ENCODE results near the gene ZDHHC18.

The ZDHHC18 gene, protein sequence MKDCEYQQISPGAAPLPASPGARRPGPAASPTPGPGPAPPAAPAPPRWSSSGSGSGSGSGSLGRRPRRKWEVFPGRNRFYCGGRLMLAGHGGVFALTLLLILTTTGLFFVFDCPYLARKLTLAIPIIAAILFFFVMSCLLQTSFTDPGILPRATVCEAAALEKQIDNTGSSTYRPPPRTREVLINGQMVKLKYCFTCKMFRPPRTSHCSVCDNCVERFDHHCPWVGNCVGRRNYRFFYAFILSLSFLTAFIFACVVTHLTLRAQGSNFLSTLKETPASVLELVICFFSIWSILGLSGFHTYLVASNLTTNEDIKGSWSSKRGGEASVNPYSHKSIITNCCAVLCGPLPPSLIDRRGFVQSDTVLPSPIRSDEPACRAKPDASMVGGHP

GRCh38 chr1:26826261-26827105, at the start of gene ZDHHC18:
TSS of gene ZDHHC18 (plus strand) at chr1:26826688. CDS start at chr1:26826805, 117 bp downstream.
- peak; percentile 84 for DNase-seq

DNA sequence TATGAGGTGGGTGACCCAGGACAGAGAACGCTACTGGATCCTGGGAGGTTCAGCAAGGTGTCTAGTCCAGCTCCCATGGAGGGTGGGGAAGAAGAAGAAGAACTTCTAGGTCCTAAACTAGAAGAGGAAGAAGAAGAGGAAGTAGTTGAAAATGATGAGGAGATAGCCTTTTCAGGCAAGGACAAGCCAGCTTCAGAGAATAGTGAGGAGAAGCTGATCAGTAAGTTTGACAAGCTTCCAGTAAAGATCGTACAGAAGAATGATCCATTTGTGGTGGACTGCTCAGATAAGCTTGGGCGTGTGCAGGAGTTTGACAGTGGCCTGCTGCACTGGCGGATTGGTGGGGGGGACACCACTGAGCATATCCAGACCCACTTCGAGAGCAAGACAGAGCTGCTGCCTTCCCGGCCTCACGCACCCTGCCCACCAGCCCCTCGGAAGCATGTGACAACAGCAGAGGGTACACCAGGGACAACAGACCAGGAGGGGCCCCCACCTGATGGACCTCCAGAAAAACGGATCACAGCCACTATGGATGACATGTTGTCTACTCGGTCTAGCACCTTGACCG, 47.3 kb upstream of the ZDHHC18 start:
- DNase-seq = no peak

DNA sequence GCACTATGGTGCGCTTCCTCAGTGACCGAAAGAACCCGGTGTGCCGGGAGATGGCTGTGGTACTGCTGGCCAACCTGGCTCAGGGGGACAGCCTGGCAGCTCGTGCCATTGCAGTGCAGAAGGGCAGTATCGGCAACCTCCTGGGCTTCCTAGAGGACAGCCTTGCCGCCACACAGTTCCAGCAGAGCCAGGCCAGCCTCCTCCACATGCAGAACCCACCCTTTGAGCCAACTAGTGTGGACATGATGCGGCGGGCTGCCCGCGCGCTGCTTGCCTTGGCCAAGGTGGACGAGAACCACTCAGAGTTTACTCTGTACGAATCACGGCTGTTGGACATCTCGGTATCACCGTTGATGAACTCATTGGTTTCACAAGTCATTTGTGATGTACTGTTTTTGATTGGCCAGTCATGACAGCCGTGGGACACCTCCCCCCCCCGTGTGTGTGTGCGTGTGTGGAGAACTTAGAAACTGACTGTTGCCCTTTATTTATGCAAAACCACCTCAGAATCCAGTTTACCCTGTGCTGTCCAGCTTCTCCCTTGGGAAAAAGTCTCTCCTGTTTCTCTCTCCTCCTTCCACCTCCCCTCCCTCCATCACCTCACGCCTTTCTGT, 46.0 kb upstream of the ZDHHC18 start:
- DNase-seq = no peak

- DNase-seq = no peak
These were observed 45.2 kb upstream of the ZDHHC18 start for GRCh38 chr1:26781206-26781825.

- no peak for DNase-seq
These were observed 43.8 kb upstream of the ZDHHC18 start for GRCh38 chr1:26782521-26783212.

DNA sequence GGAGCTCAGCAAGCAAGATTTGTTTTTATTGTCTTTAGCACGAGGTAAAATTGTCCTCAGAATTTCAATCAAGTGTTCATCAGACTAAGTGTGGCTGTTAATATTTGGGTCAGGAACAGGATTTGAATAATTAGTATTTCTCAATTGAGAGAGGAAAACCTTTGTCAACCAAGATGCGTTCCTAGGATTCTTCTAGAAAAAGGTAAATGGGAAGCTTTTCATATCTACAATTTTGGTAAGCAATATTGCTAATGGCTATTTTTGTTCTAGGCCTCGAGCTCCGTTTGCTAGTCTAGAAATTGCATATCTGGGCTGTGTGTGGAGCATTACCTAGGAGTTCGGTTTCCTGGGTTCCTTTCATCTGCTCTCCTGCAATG, 42.9 kb upstream of the ZDHHC18 start:
- DNase-seq = no peak

DNA sequence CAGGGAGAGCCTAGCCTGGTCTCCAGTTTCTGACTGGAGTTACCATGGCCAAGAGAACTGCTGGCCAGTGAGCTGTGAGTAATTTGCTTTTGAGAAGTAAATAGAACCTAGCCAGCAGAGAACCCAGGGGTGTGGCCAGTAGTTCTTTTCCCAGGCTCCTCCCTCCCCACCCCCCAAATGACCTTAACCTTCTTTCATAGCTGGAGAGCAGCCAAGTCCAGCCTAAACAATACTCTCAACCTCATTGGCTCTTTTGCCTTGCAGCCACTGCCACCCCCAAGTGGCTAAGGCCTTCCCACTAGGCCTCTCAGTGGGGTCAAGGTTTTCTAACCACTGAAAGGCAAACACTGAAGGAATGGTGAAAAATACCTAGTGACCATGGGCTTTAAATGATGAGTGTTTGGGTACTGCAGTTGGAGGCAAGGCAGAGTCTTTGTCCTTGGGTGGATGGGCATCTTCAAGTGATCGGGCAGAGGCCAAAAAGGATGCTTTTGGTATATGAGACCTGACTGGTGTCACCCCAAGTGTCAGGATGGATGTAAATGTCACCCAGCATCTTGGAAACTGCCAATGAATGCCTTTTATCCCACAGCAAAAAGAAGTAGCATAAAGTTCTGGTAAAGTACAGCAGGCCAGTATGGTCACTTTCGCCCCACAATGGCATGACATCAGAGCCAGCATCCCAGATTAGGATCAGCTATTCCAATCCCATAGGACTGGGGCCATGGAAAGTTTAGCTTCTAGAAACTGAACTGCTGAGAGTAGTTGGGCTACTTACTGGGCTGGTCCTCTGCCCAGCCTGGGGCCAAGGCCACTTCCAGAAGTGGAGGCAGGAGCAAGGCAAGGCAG, 42.2 kb upstream of the ZDHHC18 start:
- no peak for DNase-seq

DNA sequence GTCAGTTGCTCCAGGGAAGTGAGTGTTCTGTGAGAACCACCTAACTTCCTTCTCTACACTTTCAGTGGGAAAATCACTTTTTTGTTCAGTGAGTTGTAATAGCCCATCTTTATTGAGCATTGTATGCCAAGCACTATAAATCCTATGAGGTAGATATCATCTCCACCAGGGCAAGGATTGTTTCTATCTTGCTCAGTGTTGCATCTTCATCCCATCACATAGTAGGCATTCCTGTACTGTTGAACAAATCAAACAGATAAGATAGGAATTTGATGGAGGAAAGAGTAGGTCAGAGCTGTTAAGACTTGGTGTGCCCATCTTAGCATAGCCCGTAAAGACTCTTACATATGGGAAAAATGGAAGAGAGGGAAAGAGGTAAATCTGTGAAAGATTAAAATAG, 41.6 kb upstream of the ZDHHC18 start:
- no peak for DNase-seq

DNA sequence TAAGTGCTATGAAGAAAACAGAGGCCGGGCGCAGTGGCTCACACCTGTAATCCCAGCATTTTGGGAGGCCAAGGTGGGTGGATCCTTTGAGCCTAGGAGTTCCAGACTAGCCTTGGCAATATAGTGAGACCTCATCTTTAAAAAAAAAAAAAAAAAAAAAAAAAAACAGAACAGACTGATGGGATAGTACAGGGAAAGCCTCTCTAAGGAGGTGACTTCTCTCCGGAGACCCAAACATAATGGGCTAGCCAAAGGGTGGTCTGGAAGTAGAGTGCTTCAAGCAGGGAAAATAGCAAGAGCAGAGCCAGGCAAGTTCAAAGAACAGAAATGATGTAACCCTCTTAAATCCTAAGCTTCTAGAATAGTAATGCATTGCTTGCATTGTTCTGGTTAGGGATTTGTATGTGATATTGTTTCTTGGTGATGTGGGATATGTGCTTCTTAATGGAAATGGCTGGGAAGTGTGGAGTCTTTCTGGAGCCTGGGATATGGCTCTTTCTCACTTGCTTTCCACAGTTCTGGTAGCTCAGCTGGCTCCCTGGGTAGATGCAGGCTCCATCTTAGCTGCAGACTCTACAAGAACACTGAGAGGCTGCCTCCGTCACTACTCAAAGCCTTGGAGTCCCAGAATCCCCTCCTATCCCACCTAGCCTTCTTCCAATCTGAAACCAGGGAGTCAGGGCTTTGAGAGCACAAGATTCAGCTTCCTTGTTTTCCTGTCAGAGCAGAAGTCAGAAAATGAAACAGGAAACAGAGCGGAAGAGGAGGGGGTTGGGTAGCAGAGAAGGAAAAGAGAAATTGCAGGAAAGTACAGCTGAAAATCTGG, 40.7 kb upstream of the ZDHHC18 start:
- no peak for DNase-seq

DNA sequence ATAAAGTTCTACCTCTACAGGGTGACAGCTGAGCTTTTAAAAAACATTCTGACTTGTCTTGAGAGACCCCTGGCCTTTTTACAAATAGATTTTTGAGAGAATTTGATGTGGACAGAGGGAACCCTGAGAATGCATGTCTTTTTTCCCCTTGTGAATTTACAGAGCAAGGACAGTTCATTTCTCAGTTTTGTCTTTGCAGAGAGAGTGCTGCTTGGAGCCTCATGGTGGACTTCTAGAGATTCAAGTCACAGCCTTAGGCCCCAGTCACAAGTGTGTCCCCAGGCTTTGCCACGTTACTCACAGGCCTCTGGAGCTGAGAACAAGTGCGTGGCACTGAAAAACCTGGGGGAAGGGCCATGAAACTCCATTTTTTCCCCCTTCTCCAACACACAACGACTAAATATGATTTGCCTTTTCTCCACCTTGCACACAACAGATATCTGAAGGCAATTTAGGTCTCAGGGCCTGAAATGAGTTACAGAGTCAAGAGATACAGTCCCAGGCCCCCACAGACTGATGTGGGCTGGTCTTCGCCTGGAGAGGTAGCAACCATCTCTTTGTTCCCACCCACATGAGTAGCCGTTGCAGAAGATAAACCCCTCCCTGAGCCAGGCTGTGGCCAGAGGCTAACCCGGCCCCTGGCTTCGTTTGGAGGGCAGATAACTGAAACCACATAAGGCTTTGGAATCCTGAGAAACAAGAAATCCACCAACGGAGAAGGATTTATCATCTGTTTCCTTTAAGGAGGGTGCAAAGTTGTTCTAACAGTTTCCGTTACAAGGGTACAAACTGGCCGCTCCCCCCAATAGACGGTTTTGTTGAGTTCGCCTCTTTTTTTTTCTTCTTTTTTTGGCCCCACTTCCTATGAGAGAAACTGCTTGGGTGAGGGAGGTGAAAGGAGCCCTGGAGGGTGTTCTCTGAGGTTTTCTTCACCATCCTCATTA, 39.8 kb upstream of the ZDHHC18 start:
- peak; percentile 45 for DNase-seq

- no peak for DNase-seq
These were observed 39.1 kb upstream of the ZDHHC18 start for GRCh38 chr1:26787381-26787705.

GRCh38 chr1:26787706-26788514, 38.6 kb upstream of the ZDHHC18 start, which contains the start of gene PIGV:
TSS of gene PIGV (plus strand) at chr1:26787950. CDS start at chr1:26790816, 2,866 bp downstream.
- peak; percentile 94 for DNase-seq

DNA sequence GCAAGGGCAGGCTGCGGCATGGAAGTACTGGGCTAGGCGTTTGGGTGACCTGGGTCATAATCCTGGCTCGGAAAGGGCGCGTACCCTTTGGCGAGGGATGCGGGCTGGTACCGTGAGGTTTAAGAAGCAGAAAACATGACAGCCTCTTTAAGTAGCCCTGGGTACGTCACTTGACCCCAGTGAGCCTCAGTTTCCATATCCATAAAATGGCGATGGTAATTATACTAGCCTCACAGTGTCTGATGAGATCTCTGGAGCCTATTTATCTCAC, 38.0 kb upstream of the ZDHHC18 start:
- no peak for DNase-seq

GRCh38 chr1:26788836-26789611, 37.5 kb upstream of the ZDHHC18 start:
- DNase-seq = peak; percentile 83

GRCh38 chr1:26789612-26789865, 36.9 kb upstream of the ZDHHC18 start:
- no peak for DNase-seq

DNA sequence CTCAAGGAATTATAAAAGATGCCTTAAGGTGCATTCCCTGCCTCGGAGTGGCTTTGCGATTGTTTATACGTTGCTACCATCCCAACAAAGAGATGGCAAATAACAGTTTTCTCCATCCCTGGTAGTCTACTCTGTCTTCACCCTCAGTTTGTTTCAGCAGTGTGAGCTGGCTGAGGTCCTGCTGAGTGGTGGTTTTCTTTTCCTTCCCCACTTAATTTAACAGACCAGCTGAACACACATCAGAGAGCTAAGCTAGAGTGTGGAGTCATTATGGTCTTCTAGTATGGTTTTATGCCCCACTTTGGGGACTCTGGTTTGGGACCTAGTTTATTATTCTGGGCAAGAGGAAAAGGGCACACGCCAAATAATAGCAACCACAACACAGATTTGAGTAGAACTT, 36.6 kb upstream of the ZDHHC18 start:
- DNase-seq = no peak

- DNase-seq = no peak
These were observed 35.9 kb upstream of the ZDHHC18 start for GRCh38 chr1:26790551-26790953.

GRCh38 chr1:26791148-26791547, 35.3 kb upstream of the ZDHHC18 start:
- no peak for DNase-seq

Data from activated T-cell treated with anti-CD3 and anti-CD28 coated beads, Interleukin-2, amount 50 U/mL, for 1 hour (primary cell).